Hepatocyte (in vitro differentiated cells): ENCODE measurements around the gene ASB3.

ENCODE experiments used
- EZH2 ChIP-seq: fragments of 200-600 bp; sonication (generic); IDR thresholded peaks from 2 replicates; pipeline ENCODE4 v1.6.1; 2016; ENCODE audit warnings: antibody characterized with exemption, mild to moderate bottlenecking, borderline replicate concordance
- EZH2phosphoT487 ChIP-seq: fragments of 200-600 bp; sonication (generic); IDR thresholded peaks from one replicate; pipeline ENCODE4 v1.6.1; 2018; ENCODE audit warnings: antibody characterized with exemption, mild to moderate bottlenecking, low read depth, moderate library complexity; ENCODE audit not compliant: unreplicated experiment, severe bottlenecking
- TF ChIP-seq, protein P1 (sequence below): fragments of 200-600 bp; sonication (generic); IDR thresholded peaks from 2 replicates; pipeline ENCODE4 v1.5.1; 2016; ENCODE audit warnings: antibody characterized with exemption, mild to moderate bottlenecking; ENCODE audit not compliant: poor library complexity

DNA sequence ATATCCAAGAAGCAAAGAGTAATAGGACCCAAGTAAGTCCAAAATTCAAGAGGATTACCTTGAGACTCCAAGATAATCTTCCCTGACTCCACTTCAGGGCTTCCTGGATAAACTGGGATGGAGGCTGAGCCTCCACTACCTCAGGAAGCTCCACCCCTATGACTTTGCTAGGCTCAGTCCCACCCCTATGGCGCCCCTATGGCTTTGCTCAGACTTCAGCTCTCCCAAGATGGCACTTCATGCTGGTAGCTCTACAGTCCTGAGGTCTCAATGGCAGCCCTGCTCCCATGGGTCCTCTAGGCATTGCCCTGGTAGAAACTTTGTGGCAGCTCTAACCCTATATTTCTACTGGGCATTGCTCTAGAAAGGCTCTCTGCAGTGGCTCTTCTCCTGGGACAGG is 89.1 kb downstream of the ASB3 start:
- TF ChIP-seq, protein P1, sequence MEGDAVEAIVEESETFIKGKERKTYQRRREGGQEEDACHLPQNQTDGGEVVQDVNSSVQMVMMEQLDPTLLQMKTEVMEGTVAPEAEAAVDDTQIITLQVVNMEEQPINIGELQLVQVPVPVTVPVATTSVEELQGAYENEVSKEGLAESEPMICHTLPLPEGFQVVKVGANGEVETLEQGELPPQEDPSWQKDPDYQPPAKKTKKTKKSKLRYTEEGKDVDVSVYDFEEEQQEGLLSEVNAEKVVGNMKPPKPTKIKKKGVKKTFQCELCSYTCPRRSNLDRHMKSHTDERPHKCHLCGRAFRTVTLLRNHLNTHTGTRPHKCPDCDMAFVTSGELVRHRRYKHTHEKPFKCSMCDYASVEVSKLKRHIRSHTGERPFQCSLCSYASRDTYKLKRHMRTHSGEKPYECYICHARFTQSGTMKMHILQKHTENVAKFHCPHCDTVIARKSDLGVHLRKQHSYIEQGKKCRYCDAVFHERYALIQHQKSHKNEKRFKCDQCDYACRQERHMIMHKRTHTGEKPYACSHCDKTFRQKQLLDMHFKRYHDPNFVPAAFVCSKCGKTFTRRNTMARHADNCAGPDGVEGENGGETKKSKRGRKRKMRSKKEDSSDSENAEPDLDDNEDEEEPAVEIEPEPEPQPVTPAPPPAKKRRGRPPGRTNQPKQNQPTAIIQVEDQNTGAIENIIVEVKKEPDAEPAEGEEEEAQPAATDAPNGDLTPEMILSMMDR = no peak
- no peak for TF ChIP-seq EZH2
- no peak for TF ChIP-seq EZH2phosphoT487
